ENCODE data around the gene UBE2G2.

Gene UBE2G2

DNA sequence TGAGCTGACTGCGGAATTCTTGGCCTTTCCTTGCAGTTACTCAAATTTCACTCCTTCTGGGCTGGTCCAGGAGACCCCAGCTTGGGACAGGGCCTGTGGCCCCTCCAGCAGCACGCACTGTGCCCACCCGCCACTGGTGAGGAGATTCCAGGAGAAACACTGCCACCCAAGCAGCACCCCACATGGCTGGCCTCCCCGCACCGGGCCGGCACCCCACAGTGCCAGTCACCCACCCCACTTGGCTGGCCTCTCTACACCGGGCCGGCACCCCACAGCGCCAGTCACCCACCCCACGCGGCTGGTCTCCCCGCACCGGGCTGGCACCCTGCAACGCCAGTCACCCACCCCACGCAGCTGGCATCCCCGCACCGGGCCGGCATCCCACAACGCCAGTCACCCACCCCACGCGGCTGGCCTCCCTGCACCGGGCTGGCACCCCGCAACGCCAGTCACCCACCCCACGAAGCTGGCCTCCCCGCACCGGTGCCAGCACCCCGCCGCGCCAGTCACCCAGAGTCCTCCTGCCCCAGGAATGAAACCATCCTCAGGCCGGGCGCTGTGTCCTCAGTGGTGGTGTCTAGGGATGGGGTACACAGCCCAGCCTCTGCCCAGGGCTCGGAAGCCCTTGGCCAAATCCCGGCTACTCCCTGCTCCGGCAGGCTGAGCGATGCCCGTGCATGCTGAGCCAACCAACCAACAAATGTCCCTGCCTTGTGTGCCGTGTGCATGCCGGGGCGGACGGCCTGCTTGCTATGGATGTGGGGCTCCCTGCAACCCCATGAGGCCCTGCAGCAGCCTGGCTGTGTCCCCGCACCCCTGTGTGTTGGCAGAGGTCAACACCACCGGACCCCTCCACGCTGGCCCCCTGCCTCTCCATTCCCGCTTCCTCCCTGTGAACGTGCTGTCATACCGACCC, 51.6 kb downstream of the UBE2G2 start:
- peaks cover 4% of the 10 kb centered on the region for H3K9me3 Mint-ChIP-seq (ENCODE audit: low read depth)
- H3K36me3 Mint-ChIP-seq = no peaks in the 10 kb centered on the region
- H3K27ac Mint-ChIP-seq = no peak overlapping the region
- peaks cover 5% of the 10 kb centered on the region for H3K27me3 Mint-ChIP-seq
- H3K4me3 Mint-ChIP-seq = no peak overlapping the region
- no peaks in the 10 kb centered on the region for H3K4me1 Mint-ChIP-seq (ENCODE audit: low read depth)

DNA sequence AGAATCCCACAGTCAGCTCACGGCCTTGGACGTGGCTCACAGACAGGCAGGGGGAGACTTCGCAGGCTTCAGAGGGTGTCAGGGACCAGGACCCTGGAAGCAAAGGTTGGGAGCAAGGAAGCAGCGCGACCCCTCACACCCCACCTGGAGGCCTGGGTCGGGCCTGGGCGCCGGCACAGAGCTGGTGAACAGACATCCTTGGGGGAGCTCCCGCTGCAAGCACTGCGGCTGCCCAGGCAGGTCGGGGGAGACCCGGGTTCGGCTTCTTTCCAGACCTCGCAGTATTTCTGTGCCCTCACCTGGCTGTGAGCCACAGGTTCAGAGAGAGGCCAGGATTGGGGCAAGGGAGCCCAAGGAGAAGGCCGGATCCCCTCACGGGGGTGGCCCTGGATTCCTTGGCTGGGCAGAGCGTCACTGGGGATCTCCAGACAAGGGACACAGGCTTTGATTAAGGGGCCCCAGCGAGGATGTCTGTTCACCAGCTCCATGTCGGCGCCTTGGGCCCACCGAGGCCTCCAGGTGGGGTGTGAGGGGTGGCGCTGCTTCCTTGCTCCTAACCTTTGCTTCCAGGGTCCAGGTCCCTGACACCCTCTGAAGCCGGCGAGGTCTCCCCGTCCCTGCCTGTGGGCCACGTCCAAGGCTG, 52.4 kb downstream of the UBE2G2 start:
- H3K36me3 Mint-ChIP-seq = no peaks in the 10 kb centered on the region
- H3K9me3 Mint-ChIP-seq (ENCODE audit: low read depth) = no peaks in the 10 kb centered on the region
- H3K27ac Mint-ChIP-seq = no peak overlapping the region
- no peak overlapping the region for H3K4me3 Mint-ChIP-seq
- no peaks in the 10 kb centered on the region for H3K4me1 Mint-ChIP-seq (ENCODE audit: low read depth)
- H3K27me3 Mint-ChIP-seq = peaks cover 5% of the 10 kb centered on the region

DNA sequence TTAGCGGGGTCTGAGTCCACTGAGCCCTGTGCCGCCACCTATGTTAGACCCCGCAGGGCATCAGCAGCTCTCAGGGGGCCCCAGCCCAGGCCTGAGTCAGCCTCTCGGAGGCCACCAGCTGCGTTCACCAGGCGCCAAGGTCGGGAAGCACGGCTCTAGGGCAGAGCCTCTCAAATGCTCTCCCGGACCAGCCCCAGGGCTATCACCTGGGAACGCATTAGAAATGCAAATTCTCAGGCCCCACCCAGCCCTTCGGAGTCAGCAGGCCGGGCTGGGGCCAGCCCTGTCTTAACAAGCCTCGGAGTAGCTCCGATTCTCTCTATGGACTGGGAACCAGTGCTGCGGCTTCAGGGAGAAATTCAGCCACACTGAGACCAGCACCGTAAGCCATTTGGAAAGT, 53.0 kb downstream of the UBE2G2 start:
- H3K27ac Mint-ChIP-seq = no peak overlapping the region
- H3K36me3 Mint-ChIP-seq = no peaks in the 10 kb centered on the region
- H3K9me3 Mint-ChIP-seq (ENCODE audit: low read depth) = no peaks in the 10 kb centered on the region
- no peak overlapping the region for H3K4me3 Mint-ChIP-seq
- H3K27me3 Mint-ChIP-seq = peaks cover 5% of the 10 kb centered on the region
- H3K4me1 Mint-ChIP-seq (ENCODE audit: low read depth) = no peaks in the 10 kb centered on the region

DNA sequence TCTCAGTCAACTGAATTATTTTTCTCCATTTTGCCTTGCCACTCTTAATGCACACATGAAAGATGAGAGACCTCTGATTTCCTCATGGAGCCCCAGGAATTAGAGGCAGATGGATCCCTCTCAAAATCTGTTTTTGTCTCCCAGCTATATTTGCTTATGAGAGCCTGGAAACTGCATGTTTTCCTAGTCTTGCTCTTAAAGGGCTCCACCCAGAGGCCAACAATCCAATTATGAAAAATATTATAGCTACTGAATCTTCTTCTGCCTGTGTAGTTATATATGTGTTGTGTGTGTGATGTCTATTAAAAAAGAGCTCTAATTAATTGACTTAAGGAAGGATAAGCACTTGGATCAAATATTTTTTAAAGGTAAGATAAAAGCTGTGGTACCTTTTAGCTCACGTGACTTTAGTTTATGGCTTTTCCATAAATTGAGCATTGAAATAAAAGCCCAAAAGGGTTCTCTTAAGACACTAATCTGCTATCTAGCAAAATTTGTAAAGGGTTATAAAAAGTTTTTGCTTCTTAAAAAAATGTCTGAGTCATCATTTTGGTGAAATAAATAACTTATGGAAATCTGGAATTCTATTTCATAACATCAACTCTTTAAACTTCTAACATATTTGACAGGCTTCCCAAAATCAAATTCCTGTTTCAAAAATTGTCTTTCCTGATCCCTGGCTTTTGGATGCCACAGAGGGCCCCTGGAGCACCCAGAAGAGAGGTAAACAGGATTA, 59.0 kb downstream of the UBE2G2 start:
- Mint-ChIP-seq H3K36me3 (peaks cover 4% of the 10 kb centered on the region), H3K4me3 (no peak overlapping the region), H3K4me1 (ENCODE audit: low read depth) (peaks cover 5% of the 10 kb centered on the region), H3K27ac (no peak overlapping the region), H3K9me3 (ENCODE audit: low read depth) (no peaks in the 10 kb centered on the region), H3K27me3 (no peaks in the 10 kb centered on the region)

DNA sequence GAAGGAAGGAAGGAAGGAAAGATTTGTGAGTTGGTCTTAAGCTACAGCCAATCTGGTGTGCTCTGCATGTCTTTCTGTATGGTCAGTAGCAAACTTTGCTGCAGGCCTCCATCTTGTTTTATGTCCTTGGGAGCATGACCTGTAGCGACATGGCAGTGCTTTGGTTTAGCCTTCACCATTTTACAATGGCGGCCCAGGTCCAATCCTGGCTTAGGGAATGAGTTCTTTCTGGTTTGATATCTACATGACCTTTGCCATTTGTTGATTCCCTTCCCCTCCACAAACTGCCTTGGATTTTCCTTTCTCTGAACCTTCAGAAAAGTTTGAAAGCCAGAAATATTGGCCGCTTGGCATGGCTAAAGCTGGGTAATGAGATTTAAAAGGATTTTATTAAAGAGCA, 59.7 kb downstream of the UBE2G2 start:
- Mint-ChIP-seq H3K27me3 (no peaks in the 10 kb centered on the region), H3K9me3 (ENCODE audit: low read depth) (no peaks in the 10 kb centered on the region), H3K4me3 (no peak overlapping the region), H3K27ac (no peak overlapping the region), H3K4me1 (ENCODE audit: low read depth) (peaks cover 5% of the 10 kb centered on the region), H3K36me3 (peaks cover 7% of the 10 kb centered on the region)

DNA sequence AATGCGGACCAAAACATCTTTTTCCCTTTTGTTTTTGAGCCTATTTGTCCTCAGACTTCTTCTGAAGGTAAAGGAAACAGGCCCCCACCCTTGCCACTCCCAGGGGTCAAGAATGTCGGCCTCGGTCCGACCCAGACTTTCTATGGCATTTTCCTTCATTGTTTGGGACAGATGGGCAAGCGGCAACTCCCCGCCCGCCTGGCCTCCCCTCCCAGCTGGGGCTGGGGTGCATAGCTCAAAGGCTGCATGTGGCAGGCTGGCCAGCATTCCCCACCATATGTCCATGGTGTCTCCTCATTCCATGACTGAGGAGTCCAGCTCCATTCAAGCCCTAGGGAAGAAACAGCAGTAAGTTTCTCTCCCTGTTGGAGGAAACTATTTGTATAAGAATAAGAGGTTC, 60.9 kb downstream of the UBE2G2 start:
- Mint-ChIP-seq H3K9me3 (ENCODE audit: low read depth) (no peaks in the 10 kb centered on the region), H3K4me1 (ENCODE audit: low read depth) (peaks cover 5% of the 10 kb centered on the region), H3K36me3 (peaks cover 7% of the 10 kb centered on the region), H3K4me3 (no peak overlapping the region), H3K27me3 (no peaks in the 10 kb centered on the region), H3K27ac (no peak overlapping the region)

DNA sequence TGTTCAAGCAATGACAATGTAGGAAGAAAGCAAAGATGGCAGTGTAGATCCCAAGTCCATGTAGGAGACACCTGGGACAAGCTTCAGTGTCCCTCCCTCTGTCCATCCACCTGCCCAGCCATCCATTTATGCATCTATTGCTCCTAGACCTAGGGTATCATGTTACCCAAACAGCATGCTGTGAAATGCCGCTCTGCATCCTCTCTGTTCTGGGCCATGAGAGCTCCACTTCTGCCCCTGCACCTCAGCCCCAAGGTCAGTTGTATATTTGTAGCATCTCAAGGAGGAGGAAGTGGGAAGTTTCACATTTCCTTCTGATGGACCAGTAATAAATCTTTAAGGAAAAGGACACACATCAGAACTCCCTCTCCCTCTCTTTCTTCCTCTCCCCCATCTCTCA, 62.3 kb downstream of the UBE2G2 start:
- peaks cover 7% of the 10 kb centered on the region for H3K36me3 Mint-ChIP-seq
- no peaks in the 10 kb centered on the region for H3K27me3 Mint-ChIP-seq
- no peak overlapping the region for H3K4me3 Mint-ChIP-seq
- no peaks in the 10 kb centered on the region for H3K9me3 Mint-ChIP-seq (ENCODE audit: low read depth)
- peaks cover 5% of the 10 kb centered on the region for H3K4me1 Mint-ChIP-seq (ENCODE audit: low read depth)
- H3K27ac Mint-ChIP-seq = no peak overlapping the region

DNA sequence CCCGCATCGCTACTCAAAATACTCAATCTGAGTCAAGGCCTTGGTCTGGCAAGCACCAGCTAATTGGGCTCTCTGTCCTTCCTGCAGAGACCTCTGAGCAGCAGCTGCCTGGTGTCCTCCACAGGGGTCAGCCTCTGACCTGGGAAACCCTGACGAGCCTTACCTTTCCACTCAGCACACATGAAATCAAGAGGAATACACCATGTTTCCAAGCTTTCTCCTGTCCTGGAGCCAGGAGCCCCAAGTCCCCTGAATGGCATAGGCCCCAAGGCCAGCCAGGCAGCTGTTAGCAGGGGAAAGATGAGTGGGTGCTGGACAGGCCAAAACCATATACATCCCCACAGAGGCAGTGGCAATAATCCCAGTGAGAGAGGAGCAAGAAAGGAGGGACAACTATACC, 63.0 kb downstream of the UBE2G2 start:
- peaks cover 7% of the 10 kb centered on the region for H3K36me3 Mint-ChIP-seq
- no peaks in the 10 kb centered on the region for H3K9me3 Mint-ChIP-seq (ENCODE audit: low read depth)
- H3K27ac Mint-ChIP-seq = no peak overlapping the region
- H3K4me1 Mint-ChIP-seq (ENCODE audit: low read depth) = peaks cover 5% of the 10 kb centered on the region
- no peak overlapping the region for H3K4me3 Mint-ChIP-seq
- H3K27me3 Mint-ChIP-seq = no peaks in the 10 kb centered on the region

DNA sequence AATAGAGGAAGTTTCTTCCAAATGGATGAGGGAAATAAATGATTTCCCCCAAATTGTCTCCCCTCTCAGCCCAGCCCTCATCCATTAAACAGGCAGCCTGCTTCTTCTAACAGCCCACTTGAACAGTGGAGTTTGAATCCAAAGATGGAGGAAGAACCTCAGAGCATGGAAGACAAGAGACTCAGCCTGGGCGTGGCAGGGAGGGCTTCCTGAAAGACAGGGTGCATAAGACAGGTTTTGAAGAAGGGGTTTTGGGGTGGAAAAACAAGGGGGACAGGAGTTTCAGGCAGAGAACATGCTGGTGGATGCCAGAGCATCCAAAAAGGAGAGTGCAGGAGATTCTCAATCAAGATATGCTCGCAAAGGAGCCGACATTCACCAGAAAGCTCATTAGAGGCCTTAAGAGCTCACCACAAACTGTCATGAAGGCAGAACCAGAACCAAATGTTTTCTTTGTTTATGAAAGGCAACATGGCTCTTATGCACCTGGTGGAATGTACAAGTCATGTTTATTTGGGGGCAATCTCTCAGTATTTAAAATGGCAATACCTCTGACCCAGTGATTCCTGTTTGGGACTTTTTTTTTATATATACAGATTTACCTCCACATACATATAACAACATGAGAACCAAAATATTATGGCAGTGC, 63.8 kb downstream of the UBE2G2 start:
- H3K27me3 Mint-ChIP-seq = no peaks in the 10 kb centered on the region
- H3K36me3 Mint-ChIP-seq = peaks cover 7% of the 10 kb centered on the region
- peaks cover 5% of the 10 kb centered on the region for H3K4me1 Mint-ChIP-seq (ENCODE audit: low read depth)
- H3K4me3 Mint-ChIP-seq = no peak overlapping the region
- no peak overlapping the region for H3K27ac Mint-ChIP-seq
- no peaks in the 10 kb centered on the region for H3K9me3 Mint-ChIP-seq (ENCODE audit: low read depth)

DNA sequence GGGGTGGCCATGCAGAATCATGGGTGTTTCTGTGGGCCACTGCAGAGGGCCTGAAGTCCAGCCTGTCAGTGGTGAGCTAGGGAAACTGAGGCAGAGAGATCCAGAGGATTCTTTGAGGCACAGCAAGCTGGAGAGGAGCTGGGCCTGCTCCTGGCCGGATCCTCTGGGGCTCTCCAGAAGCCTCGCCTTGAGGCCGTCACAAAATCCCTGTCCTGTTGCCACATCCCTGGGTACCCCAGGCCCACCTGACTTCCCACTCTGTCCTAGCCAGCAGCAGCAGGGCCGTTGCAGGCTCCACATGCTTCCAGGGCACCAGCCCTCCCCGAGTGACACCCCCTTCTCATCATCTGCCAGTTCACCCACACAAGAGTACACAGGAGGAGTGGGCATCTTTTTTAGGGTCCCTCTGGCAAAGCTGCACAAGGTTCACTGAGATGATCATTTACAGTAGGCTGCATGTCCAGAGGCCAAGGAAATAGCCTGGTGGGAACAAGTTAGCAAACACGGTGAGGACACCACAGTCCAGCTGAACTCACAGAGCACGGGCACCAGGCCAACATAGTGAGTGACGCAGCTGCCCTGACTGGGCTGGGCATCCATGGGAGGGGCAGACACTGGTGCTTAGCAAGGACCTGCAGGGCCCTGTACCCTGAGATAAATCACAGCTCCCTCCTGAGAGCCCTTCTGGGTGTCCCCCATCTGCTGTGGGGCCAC, 65.2 kb downstream of the UBE2G2 start:
- H3K27ac Mint-ChIP-seq = no peak overlapping the region
- H3K9me3 Mint-ChIP-seq (ENCODE audit: low read depth) = no peaks in the 10 kb centered on the region
- H3K27me3 Mint-ChIP-seq = no peaks in the 10 kb centered on the region
- H3K4me3 Mint-ChIP-seq = no peak overlapping the region
- H3K36me3 Mint-ChIP-seq = peaks cover 7% of the 10 kb centered on the region
- H3K4me1 Mint-ChIP-seq (ENCODE audit: low read depth) = no peaks in the 10 kb centered on the region

DNA sequence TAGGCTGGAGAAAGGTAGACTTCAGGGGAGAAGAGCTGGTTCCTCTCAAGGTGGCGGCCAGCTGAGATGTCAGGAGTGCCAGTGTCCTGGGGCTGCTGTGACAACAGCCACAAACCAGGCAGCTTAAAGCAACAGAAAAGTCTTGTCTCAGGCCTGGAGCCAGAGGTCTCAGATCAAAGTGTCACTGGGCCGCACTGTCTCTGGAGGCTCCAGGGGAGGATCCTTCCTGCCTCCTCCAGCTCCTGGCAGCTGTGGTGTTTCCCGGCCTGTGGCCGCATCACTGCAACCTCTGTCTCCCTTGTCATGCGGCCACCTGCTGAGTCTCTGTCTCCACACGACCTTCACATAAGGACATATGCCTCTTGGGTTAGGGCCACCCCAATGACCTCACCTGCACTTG, 65.8 kb downstream of the UBE2G2 start:
- no peaks in the 10 kb centered on the region for H3K9me3 Mint-ChIP-seq (ENCODE audit: low read depth)
- no peak overlapping the region for H3K4me3 Mint-ChIP-seq
- no peak overlapping the region for H3K27ac Mint-ChIP-seq
- H3K4me1 Mint-ChIP-seq (ENCODE audit: low read depth) = no peaks in the 10 kb centered on the region
- H3K36me3 Mint-ChIP-seq = peaks cover 7% of the 10 kb centered on the region
- H3K27me3 Mint-ChIP-seq = no peaks in the 10 kb centered on the region

DNA sequence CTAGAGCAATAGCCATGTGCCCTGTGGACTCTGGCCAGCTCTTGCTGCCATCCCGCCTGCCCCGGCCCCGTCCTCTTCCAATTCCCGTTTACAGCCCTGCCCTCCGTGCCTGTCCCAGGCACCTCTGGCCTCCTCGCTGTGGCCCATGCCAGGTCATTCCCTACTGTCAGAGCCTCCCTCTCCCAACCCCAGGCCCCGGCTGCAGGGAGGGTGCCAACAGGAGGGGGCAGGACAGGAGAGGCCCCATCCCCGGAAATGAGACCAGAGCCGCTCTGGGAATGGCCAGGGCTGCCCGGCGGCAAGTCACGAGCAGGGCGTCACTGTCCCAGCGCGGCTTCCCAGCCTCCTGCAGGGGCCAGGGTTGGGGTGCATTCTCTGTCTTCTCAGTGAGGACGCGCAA, 66.8 kb downstream of the UBE2G2 start:
- no peaks in the 10 kb centered on the region for H3K9me3 Mint-ChIP-seq (ENCODE audit: low read depth)
- no peaks in the 10 kb centered on the region for H3K4me1 Mint-ChIP-seq (ENCODE audit: low read depth)
- H3K36me3 Mint-ChIP-seq = peaks cover 7% of the 10 kb centered on the region
- no peak overlapping the region for H3K4me3 Mint-ChIP-seq
- H3K27me3 Mint-ChIP-seq = no peaks in the 10 kb centered on the region
- no peak overlapping the region for H3K27ac Mint-ChIP-seq

DNA sequence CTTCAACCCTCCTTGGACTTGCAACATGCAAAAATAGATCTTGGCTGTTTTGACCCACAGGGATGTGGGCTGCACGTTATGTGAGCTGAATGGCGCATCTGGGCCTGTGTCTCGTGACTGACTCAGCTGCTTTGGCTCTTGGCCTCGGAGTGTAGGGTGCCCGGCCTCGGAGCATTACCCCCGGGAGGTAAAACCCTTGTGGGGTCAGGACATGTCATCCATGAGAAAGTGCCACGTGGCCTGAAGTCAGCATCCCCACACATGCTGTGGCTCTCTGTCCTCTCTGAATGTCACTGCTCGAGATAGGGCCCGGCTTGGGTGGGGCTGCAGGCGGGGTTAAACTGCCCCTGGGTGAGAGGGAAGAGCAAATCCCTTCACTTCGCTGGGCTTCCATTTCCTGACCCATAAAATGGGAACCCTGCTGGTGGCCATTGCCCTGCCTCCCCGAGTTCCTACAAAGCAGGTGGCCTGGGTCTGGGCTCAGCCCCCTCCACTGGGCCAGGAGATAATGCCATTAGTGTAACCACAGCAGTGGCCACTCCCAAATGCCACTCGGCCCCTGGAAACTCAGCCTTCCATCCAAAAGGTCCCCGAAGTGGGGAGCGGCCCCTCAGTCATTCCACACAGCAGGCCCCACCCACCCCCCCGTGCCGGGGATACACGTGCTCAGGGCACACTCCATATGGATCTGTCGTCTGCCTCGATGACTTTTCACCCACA, 67.4 kb downstream of the UBE2G2 start:
- peaks cover 7% of the 10 kb centered on the region for H3K36me3 Mint-ChIP-seq
- H3K4me3 Mint-ChIP-seq = no peak overlapping the region
- no peaks in the 10 kb centered on the region for H3K4me1 Mint-ChIP-seq (ENCODE audit: low read depth)
- no peak overlapping the region for H3K27ac Mint-ChIP-seq
- no peaks in the 10 kb centered on the region for H3K9me3 Mint-ChIP-seq (ENCODE audit: low read depth)
- no peaks in the 10 kb centered on the region for H3K27me3 Mint-ChIP-seq

DNA sequence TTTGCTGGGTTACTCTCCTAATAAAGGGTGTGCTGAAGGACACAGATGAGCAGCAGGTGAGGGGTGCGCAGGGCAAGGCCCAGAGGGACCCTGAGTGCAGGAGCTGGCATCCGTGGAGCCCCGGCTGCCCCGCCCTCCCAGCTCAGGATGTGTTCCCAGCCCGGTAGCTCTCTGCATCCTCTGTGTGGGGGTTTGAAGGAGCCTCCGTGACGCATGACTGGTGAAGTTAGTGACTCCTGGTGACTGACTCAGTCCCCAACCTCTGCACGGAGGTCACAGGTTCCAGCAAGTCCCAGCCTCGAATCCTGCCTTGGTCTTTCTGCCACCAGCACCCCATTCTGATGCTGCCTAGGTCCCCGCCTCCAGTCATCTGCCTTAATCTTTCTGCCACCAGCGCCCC, 68.7 kb downstream of the UBE2G2 start:
- no peak overlapping the region for H3K27ac Mint-ChIP-seq

More for the DNA sequence above, 68.7 kb downstream of the UBE2G2 start:
- Mint-ChIP-seq H3K27me3 (no peaks in the 10 kb centered on the region), H3K9me3 (ENCODE audit: low read depth) (no peaks in the 10 kb centered on the region), H3K4me1 (ENCODE audit: low read depth) (no peaks in the 10 kb centered on the region), H3K36me3 (peaks cover 5% of the 10 kb centered on the region), H3K4me3 (no peak overlapping the region)

Data from activated naive CD8-positive, alpha-beta T cell (primary cell).